ENCODE measurements around the gene SIGLEC11. TPM values are rescaled to one million over a fixed set of nuclear protein-coding genes. Genes with fewer than 3 reads are reported as not detected.
A peak's percentile ranks its signal among the peaks of the same experiment; 100 is the strongest.

The SIGLEC11 gene
- total and polyA plus RNA-seq, 2 donors (not counting 3 experiments of a cell fraction or from before 2014, with no cell fraction given) = not detected

DNA sequence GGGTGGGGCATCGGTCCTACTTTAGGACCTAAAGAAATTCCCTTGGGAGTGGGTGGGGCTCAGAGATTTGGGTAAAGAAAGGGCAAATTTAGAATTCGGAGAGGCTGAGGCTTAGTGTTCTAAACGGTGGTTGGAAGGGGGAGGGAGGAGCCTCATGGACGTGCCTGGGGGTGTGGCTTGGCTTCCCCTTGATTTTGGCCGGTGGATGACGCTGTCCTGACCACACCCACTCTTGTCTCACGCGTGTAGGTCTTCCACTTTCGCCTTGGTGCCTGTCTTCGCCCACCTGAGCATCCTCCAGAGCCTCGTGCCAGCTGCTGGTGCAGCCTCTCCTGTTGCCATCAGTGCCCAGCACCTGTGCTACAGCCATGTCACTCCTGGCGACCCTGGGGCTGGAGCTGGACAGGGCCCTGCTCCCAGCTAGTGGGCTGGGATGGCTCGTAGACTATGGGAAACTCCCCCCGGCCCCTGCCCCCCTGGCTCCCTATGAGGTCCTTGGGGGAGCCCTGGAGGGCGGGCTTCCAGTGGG lies 30.4 kb downstream of the SIGLEC11 start:
- intact Hi-C loops (cut with micrococcal nuclease) (loop anchor here (1.0 kb wide), 1 partner anchor 40 kb away; no protein-coding TSS in a partner anchor), dilution Hi-C loops (cut with MboI; ENCODE audit: extremely low pct_ligation_motif_present, low sequenced_read_pairs) (no loop called here)
- ChIA-PET POLR2A (interaction anchor here (1.0 kb wide), 2 partner anchors 40 to 53 kb away, joined by 3 read pairs; partner anchors contain the start of gene AKT1S1), CTCF (interaction anchor here (1.0 kb wide), 1 partner anchor 206 kb away, joined by 3 read pairs; no protein-coding TSS in a partner anchor)
- Histone ChIP-seq H3K27ac (ENCODE audit: insufficient read depth, low read depth, low read length) (no peak overlapping the region), H3K4me1 (ENCODE audit: control insufficient read depth, extremely low read depth, insufficient read depth, low read length) (peaks cover 10% of the 10 kb centered on the region), H3K9me3 (replicated peaks; ENCODE audit: control insufficient read depth, insufficient read depth, low read length) (no peaks in the 10 kb centered on the region), H3K27me3 (ENCODE audit: control insufficient read depth in 2 of 2, insufficient read depth in 2 of 2, low read length in 2 of 2) (no peaks in the 10 kb centered on the region), H2AFZ (ENCODE audit: low read depth, low read length) (peak overlapping the region; percentile 15), H3K79me2 (ENCODE audit: control insufficient read depth, insufficient read depth, low read length) (peaks cover 33% of the 10 kb centered on the region), H3K36me3 (ENCODE audit: control insufficient read depth in 2 of 2, extremely low read depth in 1 of 2, insufficient read depth in 2 of 2, low read length in 2 of 2) (peaks cover 3 to 4% of the 10 kb centered on the region in 2 experiments), H3K4me2 (ENCODE audit: insufficient read depth, low read length) (peak overlapping the region; percentile 16), H3K4me3 (replicated peaks in 1 of 3; ENCODE audit: insufficient read depth in 1 of 3, low read depth in 1 of 3, low read length in 3 of 3) (peak overlapping the region; percentile 6 to 37 (median 31)), H3K9ac (replicated peaks; ENCODE audit: extremely low read depth, insufficient read depth, low read length) (no peak overlapping the region), H4K20me1 (replicated peaks; ENCODE audit: control insufficient read depth, extremely low read depth, insufficient read depth, low read length) (no peaks in the 10 kb centered on the region), H3K9me1 (replicated peaks; ENCODE audit: control insufficient read depth, extremely low read depth, insufficient read depth, low read length) (no peaks in the 10 kb centered on the region)
- DNase-seq (ENCODE audit: low read depth, low spot score) = no peak
- BruUV-seq (replicated peaks) = no TSS peak
- peak; percentile 43 for FAIRE-seq
- TF ChIP-seq POLR2A (IDR thresholded peaks at IDR 0.05; ENCODE audit: low read depth, low read length) = no peak
- TF ChIP-seq JUN (IDR thresholded peaks at IDR 0.05; ENCODE audit: borderline replicate concordance, insufficient read depth, insufficient read length, low read depth) = no peak
- TF ChIP-seq CTCF (IDR thresholded peaks at IDR 0.05; ENCODE audit: extremely low read depth in 1 of 2, insufficient read depth in 1 of 2, low read depth in 1 of 2, low read length in 2 of 2) = no peak
- no peak for TF ChIP-seq MAX (IDR thresholded peaks at IDR 0.05; ENCODE audit: insufficient read depth, insufficient read length)
- no peak for TF ChIP-seq GATA2 (IDR thresholded peaks at IDR 0.05; ENCODE audit: insufficient read depth, insufficient read length, low read depth, low read length)
- TF ChIP-seq MYC (IDR thresholded peaks at IDR 0.05; ENCODE audit: low read depth, low read length) = no peak
- TF ChIP-seq EZH2 (IDR thresholded peaks at IDR 0.05; ENCODE audit: borderline replicate concordance, low read depth, low read length, severe bottlenecking) = no peak
- TF ChIP-seq FOS (IDR thresholded peaks at IDR 0.05; ENCODE audit: borderline replicate concordance, insufficient read depth, low read length) = no peak
- no peak for TF ChIP-seq POLR2AphosphoS5 (IDR thresholded peaks at IDR 0.05; ENCODE audit: insufficient read depth, low read depth, low read length)

Measured in endothelial cell of umbilical vein (primary cell).